SK-N-SH (cell line): Measurements from ENCODE around the gene ATIC.

Experiments used
- CTCF ChIP-seq: fragments of 200-600 bp; sonication (generic); IDR thresholded peaks from 2 replicates; pipeline ENCODE4 v1.6.1; 2017; ENCODE audit warnings: antibody characterized with exemption, mild to moderate bottlenecking, moderate library complexity
- EP300 ChIP-seq, 2 experiments: IDR thresholded peaks; 2 replicates each; pipeline versions ENCODE4 v1.4.0 to v1.6.1; 2012; ENCODE audit warnings: borderline replicate concordance in 1 of 2, low read depth in 1 of 2, low read length in 1 of 2
- EZH2phosphoT487 ChIP-seq: fragments of 200-600 bp; sonication (generic); IDR thresholded peaks from 2 replicates; pipeline ENCODE4 v1.6.1; 2017; ENCODE audit warnings: low read depth, mixed run types, mild to moderate bottlenecking, antibody characterized with exemption, moderate library complexity, borderline replicate concordance
- FOXM1 ChIP-seq: IDR thresholded peaks from 2 replicates; pipeline ENCODE4 v1.4.0; 2012; ENCODE audit warnings: low read depth, mild to moderate bottlenecking
- JUND ChIP-seq: IDR thresholded peaks from 2 replicates; pipeline ENCODE4 v1.4.0; 2012
- RAD21 ChIP-seq: IDR thresholded peaks from 2 replicates; pipeline ENCODE4 v1.6.1; 2012; ENCODE audit warnings: mild to moderate bottlenecking, low read length
- SIN3A ChIP-seq: IDR thresholded peaks from 2 replicates; pipeline ENCODE4 v1.6.1; 2012; ENCODE audit warnings: low read depth, mild to moderate bottlenecking, low read length, moderate library complexity, borderline replicate concordance
- TF ChIP-seq, protein P1 (sequence below): IDR thresholded peaks from 2 replicates; pipeline ENCODE4; 2012

DNA sequence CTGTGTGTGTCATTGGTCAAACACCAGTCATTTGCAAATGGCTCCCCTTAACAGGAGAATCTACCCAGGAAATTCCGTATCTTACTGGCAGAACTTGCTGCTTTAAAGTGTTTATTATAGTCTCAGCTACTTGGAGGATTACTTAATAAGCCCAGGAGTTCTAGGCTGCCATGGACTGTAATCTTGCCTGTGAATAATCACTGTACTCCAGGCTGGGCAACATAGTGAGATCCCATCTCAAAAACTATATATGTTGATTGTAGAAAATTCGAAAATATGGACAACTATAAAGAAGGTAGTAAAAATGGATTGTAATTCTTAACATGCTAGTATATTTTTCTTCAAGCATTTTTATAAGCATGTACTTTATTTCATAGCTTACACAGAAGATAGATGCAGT, 4.5 kb downstream of the ATIC start:
- TF ChIP-seq JUND (no peak), CTCF (no peak), SIN3A (no peak), EZH2phosphoT487 (no peak), FOXM1 (no peak), RAD21 (no peak), EP300 (IDR thresholded peaks at IDR 0.05; ENCODE audit: borderline replicate concordance in 1 of 2, low read depth in 1 of 2, low read length in 1 of 2) (no peak)
- TF ChIP-seq, protein P1, sequence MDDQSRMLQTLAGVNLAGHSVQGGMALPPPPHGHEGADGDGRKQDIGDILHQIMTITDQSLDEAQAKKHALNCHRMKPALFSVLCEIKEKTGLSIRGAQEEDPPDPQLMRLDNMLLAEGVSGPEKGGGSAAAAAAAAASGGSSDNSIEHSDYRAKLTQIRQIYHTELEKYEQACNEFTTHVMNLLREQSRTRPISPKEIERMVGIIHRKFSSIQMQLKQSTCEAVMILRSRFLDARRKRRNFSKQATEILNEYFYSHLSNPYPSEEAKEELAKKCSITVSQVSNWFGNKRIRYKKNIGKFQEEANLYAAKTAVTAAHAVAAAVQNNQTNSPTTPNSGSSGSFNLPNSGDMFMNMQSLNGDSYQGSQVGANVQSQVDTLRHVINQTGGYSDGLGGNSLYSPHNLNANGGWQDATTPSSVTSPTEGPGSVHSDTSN = no peak
